NCI-H187 (cell line): ENCODE results near the gene GGCX.

Source experiments
- DNase-seq, 2 experiments: peaks; one replicate each; lab custom pipeline; 2025; lab: John Stamatoyannopoulos, UW

Gene GGCX

DNA sequence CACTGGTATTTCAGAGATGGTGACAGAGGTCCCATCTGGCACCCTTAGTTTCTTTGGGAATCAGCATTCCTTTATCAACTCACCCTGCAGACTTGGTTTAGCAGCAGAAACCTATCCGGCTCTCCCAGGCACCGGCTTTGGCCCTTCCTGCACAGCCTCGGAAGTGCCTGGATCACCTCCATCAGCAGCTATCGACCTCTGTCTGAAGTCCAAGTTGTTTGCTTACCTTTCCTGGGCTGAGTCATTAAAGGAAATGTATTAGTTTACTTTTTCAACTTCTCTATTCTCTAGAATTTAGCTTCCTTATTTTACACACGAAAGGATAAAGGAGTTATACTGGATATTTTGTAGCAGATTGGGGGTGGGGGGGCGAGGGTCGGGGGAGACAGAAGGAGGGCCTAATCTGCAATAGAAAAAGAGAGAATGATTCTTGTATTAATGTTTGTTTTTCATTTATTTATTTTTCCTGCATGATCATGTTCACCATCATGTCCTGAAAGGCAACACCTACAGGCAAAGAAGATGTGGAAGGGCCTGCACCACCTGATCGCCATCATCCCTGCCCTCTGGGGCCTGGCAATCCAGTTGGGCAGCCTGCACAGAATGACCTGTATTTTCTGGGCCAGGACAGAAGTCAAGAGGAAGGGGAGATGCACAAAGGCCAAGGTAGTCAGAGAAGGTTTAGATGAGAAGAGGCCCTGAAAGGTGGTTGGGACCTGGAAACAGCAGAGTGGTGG, 44.5 kb downstream of the GGCX start:
- no peak for DNase-seq

- no peak for DNase-seq
Measured at GRCh38 chr2:85514323-85514722, 47.0 kb downstream of the GGCX start.

DNA sequence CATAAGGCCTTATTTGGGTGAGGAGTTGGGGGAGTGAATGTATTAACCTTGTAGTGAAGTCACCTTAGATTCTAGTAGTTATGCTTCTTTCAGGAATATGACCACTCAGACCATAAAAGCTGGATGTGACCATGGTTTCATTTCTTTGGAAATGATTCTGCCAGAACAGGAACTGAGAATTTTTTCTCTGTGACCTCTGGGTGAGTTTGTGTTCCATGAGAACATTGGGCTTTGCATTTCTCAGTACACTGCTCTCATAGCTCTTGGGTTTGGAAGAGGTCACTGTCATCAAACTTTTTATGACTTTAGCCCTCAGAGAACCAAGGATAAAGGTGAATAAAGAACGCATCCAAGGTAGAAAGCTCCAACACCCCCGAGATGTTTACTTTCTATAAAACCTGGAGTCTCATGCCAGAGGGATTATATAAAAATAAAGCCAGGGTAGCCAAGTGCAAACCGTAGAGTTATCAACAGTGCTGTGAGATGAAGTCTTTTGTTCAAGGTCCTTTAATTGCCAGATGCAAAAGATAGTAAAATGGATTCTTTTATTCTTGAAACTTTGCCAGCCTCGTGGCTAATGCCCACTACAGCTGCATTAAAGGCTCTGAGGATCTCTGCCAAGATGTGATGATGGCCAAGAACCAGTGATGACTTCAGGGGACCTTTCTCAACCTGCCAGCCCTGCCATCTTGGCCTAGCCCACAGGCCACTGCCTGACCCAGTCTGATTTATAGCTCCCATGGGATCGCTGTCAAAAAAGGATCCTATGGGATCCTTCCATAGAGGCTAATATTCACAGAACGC, 50.1 kb downstream of the GGCX start:
- DNase-seq = no peak

DNA sequence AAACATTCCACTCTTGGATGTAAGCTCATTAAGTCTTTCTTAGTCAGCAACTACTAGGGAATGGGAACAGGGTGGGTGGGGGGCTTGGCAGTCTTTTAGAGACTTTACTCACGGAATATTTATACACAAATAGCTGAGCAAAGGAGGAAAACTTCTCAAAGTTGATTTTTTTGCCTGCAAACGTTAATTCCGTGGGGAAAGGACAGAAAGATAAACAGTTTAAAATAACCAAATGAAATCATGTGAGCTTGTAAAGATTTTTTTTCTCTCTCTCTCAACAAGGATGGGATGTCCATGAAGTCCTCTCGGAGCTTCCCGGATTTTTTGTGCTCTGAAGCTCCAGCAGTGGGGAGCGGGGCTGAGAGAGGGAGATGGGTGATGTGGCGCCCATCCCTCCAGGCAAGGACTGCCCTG, 54.5 kb downstream of the GGCX start:
- no peak for DNase-seq

GRCh38 chr2:85505551-85506238, 55.6 kb downstream of the GGCX start:
- DNase-seq = no peak

- DNase-seq = no peak
Measured at GRCh38 chr2:85504778-85505261, 56.5 kb downstream of the GGCX start.

GRCh38 chr2:85503851-85504777, 57.2 kb downstream of the GGCX start:
- DNase-seq = no peak

DNA sequence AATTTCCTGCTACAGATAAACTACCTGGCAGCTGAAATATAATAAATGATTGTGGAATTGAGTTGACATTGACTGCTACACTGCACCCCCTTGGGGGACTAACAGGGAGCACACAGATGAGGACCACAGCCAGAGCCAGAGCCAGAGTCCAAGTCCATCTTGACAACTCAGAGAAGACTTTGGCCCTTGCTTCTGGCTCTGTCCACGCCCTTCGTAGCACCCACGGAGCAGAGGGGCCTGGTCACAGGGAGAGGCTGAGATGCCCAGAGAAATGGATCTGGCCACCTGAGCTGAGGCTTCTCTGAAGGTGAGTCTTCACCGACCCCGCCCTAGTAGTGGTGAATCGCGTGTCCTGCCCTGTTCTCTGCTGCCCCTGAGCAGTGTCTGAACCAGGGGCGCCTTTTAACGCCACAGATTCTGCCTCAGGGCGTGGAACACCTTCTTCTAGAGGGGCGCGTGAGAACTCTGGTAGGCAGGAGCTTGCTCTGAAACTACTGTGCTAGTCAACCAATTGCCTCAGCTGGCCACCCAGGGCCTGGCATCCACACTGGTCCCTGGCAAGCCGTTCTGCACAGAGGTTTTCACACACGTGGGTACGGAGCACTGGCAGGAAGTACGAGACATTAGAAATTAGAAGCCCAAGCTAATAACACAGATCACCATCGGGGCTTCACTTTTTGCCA, 58.0 kb downstream of the GGCX start:
- no peak for DNase-seq

GRCh38 chr2:85502720-85503119, 58.6 kb downstream of the GGCX start:
- no peak for DNase-seq

- DNase-seq = no peak
Measured at GRCh38 chr2:85501248-85501647, 60.0 kb downstream of the GGCX start.

DNA sequence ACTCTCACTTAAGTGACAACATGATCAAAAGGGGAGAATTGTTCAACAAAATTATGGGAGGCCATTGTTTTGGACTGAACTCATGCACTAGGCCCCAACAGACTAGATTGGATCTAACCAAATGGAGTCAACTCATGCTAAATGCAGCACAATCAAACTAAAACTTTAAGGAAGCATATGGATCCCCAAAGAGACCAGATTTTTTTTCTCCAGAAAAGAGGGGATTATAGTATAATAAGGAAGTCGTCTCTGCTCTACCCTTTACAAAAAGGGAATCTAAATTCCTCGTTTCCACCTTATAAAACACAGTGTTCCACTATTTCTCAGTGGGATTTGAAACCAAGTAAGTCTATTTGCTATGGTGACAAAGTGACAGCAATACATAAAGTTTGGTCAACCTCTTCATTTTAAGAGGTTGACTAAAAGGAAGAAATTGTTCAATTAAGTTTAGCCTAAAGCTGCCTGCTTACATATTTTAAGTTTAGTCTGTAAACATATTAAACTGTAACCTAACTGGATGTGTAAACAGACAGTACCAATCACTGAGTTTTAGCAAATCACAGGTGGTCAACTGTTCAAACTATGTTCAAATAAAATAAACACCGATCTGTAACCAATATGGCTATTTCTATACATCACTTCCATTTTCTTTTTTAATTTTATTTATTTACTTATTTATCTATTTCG, 63.2 kb downstream of the GGCX start:
- no peak for DNase-seq

- no peak for DNase-seq
Measured at GRCh38 chr2:85496436-85496835, 64.9 kb downstream of the GGCX start.
